Endothelial cell (in vitro differentiated cells): ENCODE results near the gene EPS8L2. TPM values are rescaled to one million over a fixed set of nuclear protein-coding genes. Genes with fewer than 3 reads are reported as not detected.

Source experiments
- DNase-seq: peaks from one replicate; pipeline ENCODE4 v3.0.0; 2021; ENCODE audit warnings: low spot score
- H3K27ac Mint-ChIP-seq: one replicate; pipeline ENCODE4 v1.8.0; 2021; ENCODE audit warnings: mixed read lengths, inconsistent platforms; ENCODE audit not compliant: unreplicated experiment
- H3K27me3 Mint-ChIP-seq: one replicate; pipeline ENCODE4 v1.8.0; 2021; ENCODE audit warnings: mild to moderate bottlenecking, moderate library complexity, mixed read lengths, inconsistent platforms; ENCODE audit not compliant: unreplicated experiment
- H3K36me3 Mint-ChIP-seq: one replicate; pipeline ENCODE4 v1.8.0; 2021; ENCODE audit warnings: mild to moderate bottlenecking, low read depth, mixed read lengths, inconsistent platforms; ENCODE audit not compliant: unreplicated experiment
- H3K4me1 Mint-ChIP-seq: one replicate; pipeline ENCODE4 v1.8.0; 2021; ENCODE audit warnings: mild to moderate bottlenecking, mixed read lengths, inconsistent platforms; ENCODE audit not compliant: unreplicated experiment
- H3K4me3 Mint-ChIP-seq: one replicate; pipeline ENCODE4 v1.8.0; 2021; ENCODE audit warnings: mild to moderate bottlenecking, mixed read lengths, inconsistent platforms; ENCODE audit not compliant: unreplicated experiment
- H3K9me3 Mint-ChIP-seq: one replicate; pipeline ENCODE4 v1.8.0; 2021; ENCODE audit warnings: mixed read lengths, inconsistent platforms; ENCODE audit not compliant: unreplicated experiment
- CTCF ChIP-seq: fragments of 200-600 bp; sonication (generic); IDR thresholded peaks from one replicate; pipeline ENCODE4 v1.5.0; 2021; ENCODE audit warnings: antibody characterized with exemption; ENCODE audit not compliant: unreplicated experiment
- total RNA-seq: library from RNA; stranded (reverse); fragmentation: NEBNext Ultra II Directional; extraction: Animal tissue kit (Norgen Biotek cat#: 25700); gene quantifications from one replicate; pipeline ENCODE4 v1.2.1, GENCODE V29; 2021; ENCODE audit not compliant: unreplicated experiment

The EPS8L2 gene
- total RNA-seq, 1 donor from 2014 or later, result 8.0 TPM

- DNase-seq, result no peak
- Mint-ChIP-seq H3K9me3 (no peaks in the 10 kb centered on the region), H3K27ac (no peak overlapping the region), H3K4me3 (no peak overlapping the region), H3K36me3 (peaks cover 23% of the 10 kb centered on the region), H3K4me1 (no peaks in the 10 kb centered on the region), H3K27me3 (peaks cover 6% of the 10 kb centered on the region)
- TF ChIP-seq CTCF, result no peak
Observed at GRCh38 chr11:665704-666281, 40.2 kb upstream of the EPS8L2 start.

DNA sequence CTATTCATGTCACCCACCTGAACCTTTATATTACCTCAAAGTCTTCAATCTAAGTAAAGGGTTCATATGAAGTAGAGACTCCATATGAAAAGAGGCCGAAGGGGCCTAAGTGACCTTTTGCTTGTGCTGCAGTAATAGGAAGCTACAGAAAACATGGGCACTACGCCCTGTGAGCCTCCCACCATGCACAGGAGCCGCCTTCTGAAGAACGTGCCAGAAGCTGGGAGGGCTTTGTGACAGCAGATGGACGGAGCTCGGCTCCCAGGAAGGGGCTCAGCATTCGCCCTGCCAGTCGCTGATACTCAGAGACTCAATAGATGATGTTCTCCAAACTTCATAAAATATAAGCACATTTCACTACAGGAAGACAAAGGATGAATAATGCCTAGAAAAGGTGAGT lies 32.2 kb upstream of the EPS8L2 start:
- no peak for TF ChIP-seq CTCF
- Mint-ChIP-seq H3K4me3 (peak overlapping the region; percentile 8), H3K4me1 (no peaks in the 10 kb centered on the region), H3K9me3 (no peaks in the 10 kb centered on the region), H3K36me3 (peaks cover 25% of the 10 kb centered on the region), H3K27ac (no peak overlapping the region), H3K27me3 (peaks cover 3% of the 10 kb centered on the region)
- no peak for DNase-seq

- no peak overlapping the region for H3K4me3 Mint-ChIP-seq
- H3K36me3 Mint-ChIP-seq, result peaks cover 25% of the 10 kb centered on the region
- no peaks in the 10 kb centered on the region for H3K9me3 Mint-ChIP-seq
- no peak for DNase-seq
- H3K27me3 Mint-ChIP-seq, result peaks cover 3% of the 10 kb centered on the region
- no peak overlapping the region for H3K27ac Mint-ChIP-seq
- TF ChIP-seq CTCF, result no peak
- H3K4me1 Mint-ChIP-seq, result no peaks in the 10 kb centered on the region
Observed at GRCh38 chr11:674406-674805, 31.6 kb upstream of the EPS8L2 start.

- peaks cover 3% of the 10 kb centered on the region for H3K27me3 Mint-ChIP-seq
- H3K4me3 Mint-ChIP-seq, result peak overlapping the region; percentile 68
- DNase-seq, result no peak
- H3K36me3 Mint-ChIP-seq, result peaks cover 44% of the 10 kb centered on the region
- H3K9me3 Mint-ChIP-seq, result no peaks in the 10 kb centered on the region
- H3K27ac Mint-ChIP-seq, result no peak overlapping the region
- peaks cover 7% of the 10 kb centered on the region for H3K4me1 Mint-ChIP-seq
- TF ChIP-seq CTCF, result no peak
Observed at GRCh38 chr11:678297-678696, 27.7 kb upstream of the EPS8L2 start.

GRCh38 chr11:679271-680207 lies 26.5 kb upstream of the EPS8L2 start:
- Mint-ChIP-seq H3K4me1 (peaks cover 7% of the 10 kb centered on the region), H3K27me3 (peaks cover 3% of the 10 kb centered on the region), H3K36me3 (peaks cover 44% of the 10 kb centered on the region), H3K27ac (no peak overlapping the region), H3K4me3 (no peak overlapping the region), H3K9me3 (no peaks in the 10 kb centered on the region)
- DNase-seq, result no peak
- TF ChIP-seq CTCF, result no peak
